Upper lobe of left lung (tissue), 4 donors: Measurements from ENCODE around the gene UBR2.

Source experiments
- POLR2A ChIP-seq, 4 donors: fragments of 450-650 bp; IDR thresholded peaks; one replicate each; pipeline ENCODE4 v1.5.1; 2016 to 2017; ENCODE audit warnings: antibody characterized with exemption in 4 of 4, mild to moderate bottlenecking in 2 of 4
- TF ChIP-seq, protein P1 (sequence below), 6 experiments: fragments of 450-650 bp in 4 of 6; fragments of 200-600 bp in 2 of 6; sonication (generic) in 2 of 6; IDR thresholded peaks; one replicate each; pipeline ENCODE4 v1.5.1; 2016 to 2019; ENCODE audit warnings: antibody characterized with exemption in 6 of 6

DNA sequence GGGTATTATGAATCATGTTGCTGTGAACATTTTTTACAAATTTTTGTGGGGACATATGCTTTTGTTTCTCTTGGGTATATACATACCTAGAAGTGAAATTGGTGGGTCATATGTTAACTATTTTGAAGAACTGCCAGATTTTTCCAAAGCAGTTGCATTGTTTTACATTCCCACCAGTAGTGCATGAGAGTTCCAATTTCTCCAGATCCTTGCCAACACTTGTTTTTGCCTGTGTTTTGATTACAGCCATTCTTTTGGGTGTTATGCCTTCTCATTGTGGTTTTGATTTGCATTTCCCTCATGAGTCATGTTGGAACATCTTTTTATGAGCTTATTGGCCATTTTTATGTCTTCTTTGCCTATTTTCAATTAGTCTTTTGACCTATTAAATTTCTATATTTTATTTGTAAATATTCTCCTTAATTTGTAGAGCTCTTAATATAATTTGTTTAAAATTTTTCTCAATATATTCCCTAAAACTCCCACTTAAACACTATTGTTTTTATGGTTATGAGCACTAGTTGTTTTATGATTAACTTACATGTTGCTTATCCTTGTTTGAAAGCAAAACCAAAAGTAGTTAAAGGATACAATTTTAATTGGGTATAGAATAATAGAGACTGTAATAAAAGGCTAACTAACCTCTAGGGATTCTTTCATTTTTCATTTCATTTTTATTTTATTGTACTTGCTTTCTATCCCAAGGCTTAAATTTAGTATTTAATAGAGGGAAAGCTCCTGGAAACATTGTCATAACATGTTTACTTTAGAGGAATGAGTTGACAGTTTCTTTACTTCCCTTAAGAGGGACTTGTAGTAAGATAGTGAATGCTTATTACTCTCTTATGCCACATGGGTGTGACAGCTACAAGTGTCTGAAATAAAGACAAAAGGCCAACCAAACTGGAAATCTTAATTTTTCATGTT lies 5.5 kb downstream of the UBR2 start:
- TF ChIP-seq, protein P1, sequence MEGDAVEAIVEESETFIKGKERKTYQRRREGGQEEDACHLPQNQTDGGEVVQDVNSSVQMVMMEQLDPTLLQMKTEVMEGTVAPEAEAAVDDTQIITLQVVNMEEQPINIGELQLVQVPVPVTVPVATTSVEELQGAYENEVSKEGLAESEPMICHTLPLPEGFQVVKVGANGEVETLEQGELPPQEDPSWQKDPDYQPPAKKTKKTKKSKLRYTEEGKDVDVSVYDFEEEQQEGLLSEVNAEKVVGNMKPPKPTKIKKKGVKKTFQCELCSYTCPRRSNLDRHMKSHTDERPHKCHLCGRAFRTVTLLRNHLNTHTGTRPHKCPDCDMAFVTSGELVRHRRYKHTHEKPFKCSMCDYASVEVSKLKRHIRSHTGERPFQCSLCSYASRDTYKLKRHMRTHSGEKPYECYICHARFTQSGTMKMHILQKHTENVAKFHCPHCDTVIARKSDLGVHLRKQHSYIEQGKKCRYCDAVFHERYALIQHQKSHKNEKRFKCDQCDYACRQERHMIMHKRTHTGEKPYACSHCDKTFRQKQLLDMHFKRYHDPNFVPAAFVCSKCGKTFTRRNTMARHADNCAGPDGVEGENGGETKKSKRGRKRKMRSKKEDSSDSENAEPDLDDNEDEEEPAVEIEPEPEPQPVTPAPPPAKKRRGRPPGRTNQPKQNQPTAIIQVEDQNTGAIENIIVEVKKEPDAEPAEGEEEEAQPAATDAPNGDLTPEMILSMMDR (IDR thresholded peaks at IDR 0.05), result no peak
- TF ChIP-seq POLR2A (IDR thresholded peaks at IDR 0.05), result no peak
